Erythroblast (primary cell): Measurements from ENCODE around the gene PSMD8.

Experiments
- GATA1 ChIP-seq: IDR thresholded peaks from 2 replicates; pipeline ENCODE4 v1.6.1; 2011; ENCODE audit warnings: low read depth, mild to moderate bottlenecking, control low read depth, low read length, moderate library complexity
- POLR2A ChIP-seq: IDR thresholded peaks from 2 replicates; pipeline ENCODE4 v1.6.1; 2011; ENCODE audit warnings: mild to moderate bottlenecking, low read length

GRCh38 chr19:38383184-38383583 is 8.8 kb downstream of the PSMD8 start:
- no peak for TF ChIP-seq POLR2A
- TF ChIP-seq GATA1: no peak
